ENCODE results near the gene CD55. TPM values are rescaled to one million over a fixed set of nuclear protein-coding genes. Genes with fewer than 3 reads are reported as not detected.

The CD55 gene
- total RNA-seq, 1 experiment from 2014 or later: 17.2 TPM

DNA sequence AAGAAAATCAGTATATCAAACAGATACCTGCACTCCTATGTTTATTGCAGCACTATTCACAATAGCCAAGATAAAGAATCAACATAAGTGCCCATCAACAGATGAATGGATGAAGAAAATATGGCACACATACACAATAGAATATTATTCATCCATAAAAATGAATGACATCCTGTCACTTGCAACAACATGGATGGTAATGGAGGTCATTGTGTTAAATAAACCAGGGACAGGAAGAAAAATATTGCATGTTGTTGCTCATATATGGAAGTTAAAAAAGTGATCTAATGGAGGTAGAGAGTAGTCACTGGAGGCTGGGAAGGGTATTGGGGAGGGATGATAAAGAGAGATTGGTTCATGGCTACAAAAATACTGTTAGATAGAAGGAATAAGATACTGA lies 67.2 kb downstream of the CD55 start:
- H3K27ac Mint-ChIP-seq: no peak overlapping the region
- no peaks in the 10 kb centered on the region for H3K27me3 Mint-ChIP-seq (ENCODE audit: low read depth)
- DNase-seq (ENCODE audit: low spot score) (no peak), ATAC-seq (no peak)
- H3K4me3 Mint-ChIP-seq: no peak overlapping the region
- CTCF ChIA-PET: no interaction called here
- POLR2A ChIA-PET: no interaction called here
- no peaks in the 10 kb centered on the region for H3K36me3 Mint-ChIP-seq
- no peaks in the 10 kb centered on the region for H3K9me3 Mint-ChIP-seq
- no peaks in the 10 kb centered on the region for H3K4me1 Mint-ChIP-seq
- TF ChIP-seq GRHL2 (CRISPR knock-in tag; IDR thresholded peaks at IDR 0.05; ENCODE audit: insufficient replicate concordance, severe bottlenecking) (no peak), ZNF396 (CRISPR knock-in tag; IDR thresholded peaks at IDR 0.05; ENCODE audit: borderline replicate concordance) (no peak), RELA (CRISPR knock-in tag; IDR thresholded peaks at IDR 0.05; ENCODE audit: borderline replicate concordance) (no peak), ZNF281 (CRISPR knock-in tag; IDR thresholded peaks at IDR 0.05) (no peak), ZBTB43 (CRISPR knock-in tag; IDR thresholded peaks at IDR 0.05) (no peak), NR1H2 (CRISPR knock-in tag; IDR thresholded peaks at IDR 0.05) (no peak), CREB1 (CRISPR knock-in tag; IDR thresholded peaks at IDR 0.05) (no peak), ZNF138 (CRISPR knock-in tag; conservative IDR thresholded peaks at IDR 0.05) (no peak), ETV6 (CRISPR knock-in tag; IDR thresholded peaks at IDR 0.05) (no peak), ZNF219 (CRISPR knock-in tag; IDR thresholded peaks at IDR 0.05; ENCODE audit: borderline replicate concordance) (no peak), ZNF532 (CRISPR knock-in tag; IDR thresholded peaks at IDR 0.05; ENCODE audit: borderline replicate concordance) (no peak), MXD4 (CRISPR knock-in tag; IDR thresholded peaks at IDR 0.05; ENCODE audit: borderline replicate concordance) (no peak), EMX1 (CRISPR knock-in tag; IDR thresholded peaks at IDR 0.05) (no peak), ZNF121 (CRISPR knock-in tag; IDR thresholded peaks at IDR 0.05) (no peak), GABPB1 (CRISPR knock-in tag; IDR thresholded peaks at IDR 0.05) (no peak), USF1 (CRISPR knock-in tag; IDR thresholded peaks at IDR 0.05) (no peak), TCF7 (CRISPR knock-in tag; IDR thresholded peaks at IDR 0.05; ENCODE audit: low read depth) (no peak)
- TF ChIP-seq, protein P1, sequence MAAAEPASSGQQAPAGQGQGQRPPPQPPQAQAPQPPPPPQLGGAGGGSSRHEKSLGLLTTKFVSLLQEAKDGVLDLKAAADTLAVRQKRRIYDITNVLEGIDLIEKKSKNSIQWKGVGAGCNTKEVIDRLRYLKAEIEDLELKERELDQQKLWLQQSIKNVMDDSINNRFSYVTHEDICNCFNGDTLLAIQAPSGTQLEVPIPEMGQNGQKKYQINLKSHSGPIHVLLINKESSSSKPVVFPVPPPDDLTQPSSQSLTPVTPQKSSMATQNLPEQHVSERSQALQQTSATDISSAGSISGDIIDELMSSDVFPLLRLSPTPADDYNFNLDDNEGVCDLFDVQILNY (CRISPR knock-in tag; IDR thresholded peaks at IDR 0.05): no peak
- TF ChIP-seq, protein P2, sequence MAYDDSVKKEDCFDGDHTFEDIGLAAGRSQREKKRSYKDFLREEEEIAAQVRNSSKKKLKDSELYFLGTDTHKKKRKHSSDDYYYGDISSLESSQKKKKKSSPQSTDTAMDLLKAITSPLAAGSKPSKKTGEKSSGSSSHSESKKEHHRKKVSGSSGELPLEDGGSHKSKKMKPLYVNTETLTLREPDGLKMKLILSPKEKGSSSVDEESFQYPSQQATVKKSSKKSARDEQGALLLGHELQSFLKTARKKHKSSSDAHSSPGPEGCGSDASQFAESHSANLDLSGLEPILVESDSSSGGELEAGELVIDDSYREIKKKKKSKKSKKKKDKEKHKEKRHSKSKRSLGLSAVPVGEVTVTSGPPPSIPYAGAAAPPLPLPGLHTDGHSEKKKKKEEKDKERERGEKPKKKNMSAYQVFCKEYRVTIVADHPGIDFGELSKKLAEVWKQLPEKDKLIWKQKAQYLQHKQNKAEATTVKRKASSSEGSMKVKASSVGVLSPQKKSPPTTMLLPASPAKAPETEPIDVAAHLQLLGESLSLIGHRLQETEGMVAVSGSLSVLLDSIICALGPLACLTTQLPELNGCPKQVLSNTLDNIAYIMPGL (CRISPR knock-in tag; IDR thresholded peaks at IDR 0.05): no peak
- TF ChIP-seq, protein P3, sequence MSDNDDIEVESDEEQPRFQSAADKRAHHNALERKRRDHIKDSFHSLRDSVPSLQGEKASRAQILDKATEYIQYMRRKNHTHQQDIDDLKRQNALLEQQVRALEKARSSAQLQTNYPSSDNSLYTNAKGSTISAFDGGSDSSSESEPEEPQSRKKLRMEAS (CRISPR knock-in tag; IDR thresholded peaks at IDR 0.05): no peak

All from WTC11 (cell line).